HG02938 (cell line): ENCODE measurements around the gene FTHL17.

Experiments used
- ATAC-seq: cut with Tn5 transposase; IDR thresholded peaks from one replicate; pipeline ENCODE4 v1.9.1; 2021; ENCODE audit warnings: mild to moderate bottlenecking, moderate library complexity; ENCODE audit not compliant: unreplicated experiment

The FTHL17 gene

GRCh38 chrX:31071725-31072124 is at the start of gene FTHL17:
Gene FTHL17 (minus strand): TSS chrX:31072041. CDS start chrX:31071953, 88 bp downstream.
- ATAC-seq, result no peak

GRCh38 chrX:31117266-31117665 is 45.4 kb upstream of the FTHL17 start:
- ATAC-seq, result no peak

GRCh38 chrX:31115398-31115797 is 43.6 kb upstream of the FTHL17 start:
- no peak for ATAC-seq

GRCh38 chrX:31114858-31115257 is 43.0 kb upstream of the FTHL17 start:
- ATAC-seq, result no peak

GRCh38 chrX:31112226-31112999 is 40.6 kb upstream of the FTHL17 start:
- no peak for ATAC-seq

GRCh38 chrX:31110657-31111056 is 38.8 kb upstream of the FTHL17 start:
- no peak for ATAC-seq

- peak; percentile 65 for ATAC-seq
Observed at GRCh38 chrX:31099536-31100090, 27.8 kb upstream of the FTHL17 start.

GRCh38 chrX:31098079-31098478 is 26.2 kb upstream of the FTHL17 start:
- ATAC-seq, result no peak

- no peak for ATAC-seq
Observed at GRCh38 chrX:31093639-31093975, 21.8 kb upstream of the FTHL17 start.

GRCh38 chrX:31092970-31093638 is 21.3 kb upstream of the FTHL17 start:
- ATAC-seq, result peak; percentile 68

GRCh38 chrX:31092476-31092875 is 20.6 kb upstream of the FTHL17 start:
- ATAC-seq, result no peak

GRCh38 chrX:31091819-31092218 is 20.0 kb upstream of the FTHL17 start:
- no peak for ATAC-seq

GRCh38 chrX:31074522-31074921 is 2.7 kb upstream of the FTHL17 start:
- no peak for ATAC-seq

- no peak for ATAC-seq
Observed at GRCh38 chrX:31071262-31071661, 579 bp downstream of the FTHL17 start.

- no peak for ATAC-seq
Observed at GRCh38 chrX:31070057-31070468, 1.8 kb downstream of the FTHL17 start.

- ATAC-seq, result no peak
Observed at GRCh38 chrX:31063114-31063513, 8.7 kb downstream of the FTHL17 start.

GRCh38 chrX:31061091-31061490 is 10.8 kb downstream of the FTHL17 start:
- ATAC-seq, result peak; percentile 56

GRCh38 chrX:31060016-31060415 is 11.8 kb downstream of the FTHL17 start:
- no peak for ATAC-seq

GRCh38 chrX:31058284-31058683 is 13.6 kb downstream of the FTHL17 start:
- no peak for ATAC-seq

GRCh38 chrX:31057691-31058090 is 14.2 kb downstream of the FTHL17 start:
- ATAC-seq, result no peak

GRCh38 chrX:31057291-31057690 is 14.6 kb downstream of the FTHL17 start:
- no peak for ATAC-seq

- no peak for ATAC-seq
Observed at GRCh38 chrX:31053621-31054020, 18.2 kb downstream of the FTHL17 start.
